Parathyroid adenoma (tissue), 2 donors: Measurements from ENCODE around the gene ZNF200.

ENCODE experiments used
- H2AFZ ChIP-seq: fragments of 300-600 bp; sonication (generic); one replicate; pipeline ENCODE4 v1.7.0; 2017; ENCODE audit warnings: antibody characterized with exemption, mild to moderate bottlenecking
- H3K27ac ChIP-seq: fragments of 300-600 bp; sonication (generic); one replicate; pipeline ENCODE4 v1.7.0; 2017
- H3K27me3 ChIP-seq: fragments of 300-600 bp; sonication (generic); one replicate; pipeline ENCODE4 v1.7.0; 2017; ENCODE audit warnings: low read length; ENCODE audit not compliant: control insufficient read depth, insufficient read depth
- H3K36me3 ChIP-seq: fragments of 300-600 bp; sonication (generic); one replicate; pipeline ENCODE4 v1.7.0; 2017; ENCODE audit warnings: low read length; ENCODE audit not compliant: control insufficient read depth, insufficient read depth
- H3K4me1 ChIP-seq: fragments of 300-600 bp; sonication (generic); one replicate; pipeline ENCODE4 v1.7.0; 2017; ENCODE audit warnings: control low read depth
- H3K4me2 ChIP-seq: fragments of 300-600 bp; sonication (generic); one replicate; pipeline ENCODE4 v1.7.0; 2017; ENCODE audit warnings: low read length
- H3K4me3 ChIP-seq: fragments of 300-600 bp; sonication (generic); one replicate; pipeline ENCODE4 v1.7.0; 2017; ENCODE audit warnings: low read depth, low read length
- H3K79me2 ChIP-seq: fragments of 300-600 bp; sonication (generic); one replicate; pipeline ENCODE4 v1.7.0; 2017; ENCODE audit warnings: control low read depth
- H3K9ac ChIP-seq: fragments of 300-600 bp; sonication (generic); one replicate; pipeline ENCODE4 v1.7.0; 2017; ENCODE audit warnings: mild to moderate bottlenecking
- H3K9me3 ChIP-seq: fragments of 300-600 bp; sonication (generic); one replicate; pipeline ENCODE4 v1.7.0; 2017; ENCODE audit warnings: low read length; ENCODE audit not compliant: control insufficient read depth
- TF ChIP-seq, protein P1 (sequence below): fragments of 300-600 bp; sonication (generic); IDR thresholded peaks from one replicate; pipeline ENCODE4 v1.7.0; 2017; ENCODE audit warnings: antibody characterized with exemption, mild to moderate bottlenecking
- donor health status: primary hyperparathyroidism.

ZNF200 gene

DNA sequence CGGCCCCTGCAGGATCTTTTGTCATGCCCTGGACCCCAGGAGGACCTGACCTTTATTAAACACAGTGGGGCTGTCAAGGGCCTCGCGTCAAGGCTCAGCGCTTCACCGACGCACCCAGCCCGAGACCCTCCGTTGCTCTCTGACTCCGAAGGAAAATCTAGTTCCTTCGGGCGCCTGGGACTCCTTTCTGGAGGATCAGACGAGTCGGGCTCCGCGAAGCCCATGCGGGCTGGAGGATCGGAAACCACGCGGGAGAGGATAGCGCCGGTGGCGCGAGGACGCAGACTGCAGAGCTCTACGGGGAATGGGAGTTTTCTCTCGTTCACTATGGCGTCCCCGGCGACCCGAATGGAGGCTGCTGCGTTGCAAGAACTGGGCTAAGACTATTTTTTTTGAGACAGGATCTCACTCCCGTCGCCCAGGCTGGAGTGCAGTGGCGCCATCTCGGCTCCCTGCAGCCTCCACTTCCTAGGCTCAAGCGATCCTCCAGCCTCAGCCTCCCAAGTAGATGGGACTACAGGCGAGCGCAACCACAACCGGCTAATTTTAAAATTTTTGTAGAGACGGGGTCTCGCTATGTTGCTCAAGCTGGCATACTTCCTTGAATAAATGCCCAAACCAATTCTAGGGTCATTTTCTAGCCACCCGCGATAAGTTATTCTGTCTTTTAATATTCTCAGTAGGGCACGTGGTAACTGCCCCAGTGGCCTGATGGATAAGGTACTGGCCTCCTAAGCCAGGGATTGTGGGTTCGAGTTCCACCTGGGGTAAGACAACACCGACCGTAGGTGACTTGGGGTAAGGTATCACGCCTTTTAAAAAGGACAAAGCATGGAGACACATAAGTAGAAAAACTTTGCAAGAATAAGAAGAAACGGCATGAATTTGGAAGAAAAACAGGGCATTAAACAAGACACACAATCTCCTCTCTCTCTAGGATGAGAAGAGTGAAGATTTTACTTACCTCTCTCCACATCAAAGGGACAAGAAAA lies 41.4 kb downstream of the ZNF200 start:
- no peaks in the 10 kb centered on the region for H3K4me1 ChIP-seq
- H3K27ac ChIP-seq, result no peak overlapping the region
- H3K36me3 ChIP-seq, result no peaks in the 10 kb centered on the region
- no peak overlapping the region for H3K9ac ChIP-seq
- TF ChIP-seq, protein P1, sequence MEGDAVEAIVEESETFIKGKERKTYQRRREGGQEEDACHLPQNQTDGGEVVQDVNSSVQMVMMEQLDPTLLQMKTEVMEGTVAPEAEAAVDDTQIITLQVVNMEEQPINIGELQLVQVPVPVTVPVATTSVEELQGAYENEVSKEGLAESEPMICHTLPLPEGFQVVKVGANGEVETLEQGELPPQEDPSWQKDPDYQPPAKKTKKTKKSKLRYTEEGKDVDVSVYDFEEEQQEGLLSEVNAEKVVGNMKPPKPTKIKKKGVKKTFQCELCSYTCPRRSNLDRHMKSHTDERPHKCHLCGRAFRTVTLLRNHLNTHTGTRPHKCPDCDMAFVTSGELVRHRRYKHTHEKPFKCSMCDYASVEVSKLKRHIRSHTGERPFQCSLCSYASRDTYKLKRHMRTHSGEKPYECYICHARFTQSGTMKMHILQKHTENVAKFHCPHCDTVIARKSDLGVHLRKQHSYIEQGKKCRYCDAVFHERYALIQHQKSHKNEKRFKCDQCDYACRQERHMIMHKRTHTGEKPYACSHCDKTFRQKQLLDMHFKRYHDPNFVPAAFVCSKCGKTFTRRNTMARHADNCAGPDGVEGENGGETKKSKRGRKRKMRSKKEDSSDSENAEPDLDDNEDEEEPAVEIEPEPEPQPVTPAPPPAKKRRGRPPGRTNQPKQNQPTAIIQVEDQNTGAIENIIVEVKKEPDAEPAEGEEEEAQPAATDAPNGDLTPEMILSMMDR, result no peak
- H3K79me2 ChIP-seq, result no peaks in the 10 kb centered on the region
- H2AFZ ChIP-seq, result no peak overlapping the region
- no peak overlapping the region for H3K4me2 ChIP-seq
- no peaks in the 10 kb centered on the region for H3K27me3 ChIP-seq
- H3K9me3 ChIP-seq, result no peaks in the 10 kb centered on the region
- no peak overlapping the region for H3K4me3 ChIP-seq

DNA sequence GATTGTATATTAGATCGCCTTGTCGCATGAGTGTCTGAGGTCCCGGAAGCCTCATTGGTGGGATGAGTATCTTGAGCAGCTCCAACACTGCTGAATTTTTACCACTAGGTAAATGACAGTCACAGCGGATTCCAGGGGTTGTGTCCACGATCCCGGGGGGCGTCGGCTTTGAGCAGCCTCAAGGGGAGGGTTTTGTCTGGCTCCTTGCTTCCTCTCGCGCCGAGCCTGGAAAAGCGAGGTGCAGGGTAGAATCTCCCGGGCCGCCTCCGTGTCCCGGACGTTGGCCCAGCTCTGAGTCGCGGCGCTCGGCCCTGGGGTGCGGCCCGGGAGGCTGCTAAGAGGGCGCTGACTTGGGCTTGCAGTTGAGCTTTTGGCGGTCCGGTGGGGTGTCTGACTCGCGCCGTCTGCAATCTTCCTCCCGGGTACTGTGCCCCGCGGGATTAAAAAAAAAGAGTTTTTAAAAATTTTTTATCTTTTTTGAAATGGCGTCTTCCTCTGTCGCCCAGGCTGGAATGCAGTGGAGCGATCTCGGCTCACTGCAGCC lies 42.4 kb downstream of the ZNF200 start:
- TF ChIP-seq, protein P1, result no peak
- H3K4me1 ChIP-seq, result no peaks in the 10 kb centered on the region

DNA sequence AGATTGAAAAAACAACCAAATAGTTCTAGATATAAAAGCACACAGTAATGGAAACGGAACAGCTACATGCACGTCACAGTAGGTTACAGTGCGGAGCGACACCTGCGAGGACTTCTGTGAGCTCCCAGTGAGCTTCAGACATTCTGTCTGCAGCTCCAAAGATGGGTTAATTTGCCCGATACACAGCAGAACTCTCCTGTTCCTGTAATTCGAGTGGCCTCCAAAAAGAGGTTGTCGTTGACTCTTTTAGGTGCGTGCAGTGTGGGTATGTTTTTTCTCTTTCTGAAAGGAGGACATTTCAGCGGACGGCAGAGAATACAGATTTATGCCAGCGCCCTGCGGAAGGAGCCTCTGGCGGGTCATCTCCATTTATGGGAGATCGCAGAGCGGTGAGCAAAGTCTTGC lies 44.0 kb downstream of the ZNF200 start:
- Histone ChIP-seq H3K9ac (no peak overlapping the region), H2AFZ (no peak overlapping the region), H3K36me3 (no peaks in the 10 kb centered on the region), H3K9me3 (no peaks in the 10 kb centered on the region), H3K4me1 (no peaks in the 10 kb centered on the region), H3K4me3 (no peak overlapping the region), H3K27ac (no peak overlapping the region), H3K79me2 (no peaks in the 10 kb centered on the region), H3K27me3 (no peaks in the 10 kb centered on the region), H3K4me2 (peak overlapping the region; percentile 40)
- TF ChIP-seq, protein P1, result no peak

More for the DNA sequence above, 42.4 kb downstream of the ZNF200 start:
- Histone ChIP-seq H3K4me3 (no peak overlapping the region), H3K9ac (no peak overlapping the region), H3K4me2 (no peak overlapping the region), H2AFZ (no peak overlapping the region), H3K36me3 (no peaks in the 10 kb centered on the region), H3K27ac (no peak overlapping the region), H3K9me3 (no peaks in the 10 kb centered on the region), H3K27me3 (no peaks in the 10 kb centered on the region), H3K79me2 (no peaks in the 10 kb centered on the region)

DNA sequence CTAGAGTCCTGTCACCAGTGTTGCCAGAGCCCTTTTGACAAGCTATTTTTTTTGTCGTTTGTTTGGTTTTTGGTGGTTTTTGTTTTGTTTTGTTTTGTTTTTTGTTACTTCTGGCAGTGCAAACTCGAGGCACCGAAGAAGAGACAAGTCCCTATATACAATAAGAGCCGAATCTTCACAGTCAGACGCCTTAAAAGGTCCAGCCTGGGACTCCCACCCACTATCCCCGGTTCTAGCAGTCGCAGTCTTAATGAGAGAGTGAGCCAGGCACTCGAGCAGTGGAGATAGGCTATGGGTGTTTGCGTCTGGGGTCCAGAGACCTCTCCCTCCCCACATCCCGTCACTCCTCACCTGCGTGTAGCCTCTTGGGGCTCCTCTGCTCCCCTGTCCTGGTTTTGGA lies 45.1 kb downstream of the ZNF200 start:
- Histone ChIP-seq H3K27ac (no peak overlapping the region), H3K4me3 (no peak overlapping the region), H3K36me3 (no peaks in the 10 kb centered on the region), H3K27me3 (no peaks in the 10 kb centered on the region), H3K4me1 (no peaks in the 10 kb centered on the region), H2AFZ (no peak overlapping the region), H3K4me2 (no peak overlapping the region), H3K79me2 (no peaks in the 10 kb centered on the region), H3K9me3 (no peaks in the 10 kb centered on the region), H3K9ac (no peak overlapping the region)
- TF ChIP-seq, protein P1, result no peak
